A673 (cell line): ENCODE data around the gene YEATS2.

Experiments used
- EZH2 ChIP-seq: fragments of 200-600 bp; sonication (generic); IDR thresholded peaks from 2 replicates; pipeline ENCODE4 v1.6.1; 2017; ENCODE audit warnings: borderline replicate concordance, low read depth, mild to moderate bottlenecking, mixed read lengths, antibody characterized with exemption, low read length; ENCODE audit not compliant: poor library complexity, severe bottlenecking
- TF ChIP-seq, protein P1 (sequence below): fragments of 300-800, 200-600 bp; sonication (generic); conservative IDR thresholded peaks from 2 replicates; pipeline ENCODE4 v1.5.1; 2017; ENCODE audit warnings: low read depth, mild to moderate bottlenecking, antibody characterized with exemption, low read length, moderate library complexity, mixed read lengths

GRCh38 chr3:183815563-183815940 is 118.0 kb downstream of the YEATS2 start:
- TF ChIP-seq, protein P1, sequence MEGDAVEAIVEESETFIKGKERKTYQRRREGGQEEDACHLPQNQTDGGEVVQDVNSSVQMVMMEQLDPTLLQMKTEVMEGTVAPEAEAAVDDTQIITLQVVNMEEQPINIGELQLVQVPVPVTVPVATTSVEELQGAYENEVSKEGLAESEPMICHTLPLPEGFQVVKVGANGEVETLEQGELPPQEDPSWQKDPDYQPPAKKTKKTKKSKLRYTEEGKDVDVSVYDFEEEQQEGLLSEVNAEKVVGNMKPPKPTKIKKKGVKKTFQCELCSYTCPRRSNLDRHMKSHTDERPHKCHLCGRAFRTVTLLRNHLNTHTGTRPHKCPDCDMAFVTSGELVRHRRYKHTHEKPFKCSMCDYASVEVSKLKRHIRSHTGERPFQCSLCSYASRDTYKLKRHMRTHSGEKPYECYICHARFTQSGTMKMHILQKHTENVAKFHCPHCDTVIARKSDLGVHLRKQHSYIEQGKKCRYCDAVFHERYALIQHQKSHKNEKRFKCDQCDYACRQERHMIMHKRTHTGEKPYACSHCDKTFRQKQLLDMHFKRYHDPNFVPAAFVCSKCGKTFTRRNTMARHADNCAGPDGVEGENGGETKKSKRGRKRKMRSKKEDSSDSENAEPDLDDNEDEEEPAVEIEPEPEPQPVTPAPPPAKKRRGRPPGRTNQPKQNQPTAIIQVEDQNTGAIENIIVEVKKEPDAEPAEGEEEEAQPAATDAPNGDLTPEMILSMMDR: no peak
- no peak for TF ChIP-seq EZH2
